Urinary bladder (tissue), 4 donors: Measurements from ENCODE around the gene KRT39. TPM values are rescaled to one million over a fixed set of nuclear protein-coding genes. Genes with fewer than 3 reads are reported as not detected.

Experiments
- DNase-seq: peaks from one replicate; pipeline ENCODE4 v3.0.0-alpha.2; 2015; ENCODE audit errors: extremely low spot score
- H3K27ac ChIP-seq: one replicate; pipeline ENCODE4 v1.5.1; 2013; ENCODE audit warnings: low read depth, mild to moderate bottlenecking, moderate library complexity
- H3K36me3 ChIP-seq: one replicate; pipeline ENCODE4 v1.6.1; 2013; ENCODE audit warnings: mild to moderate bottlenecking, moderate library complexity; ENCODE audit not compliant: insufficient read depth
- H3K4me1 ChIP-seq: one replicate; pipeline ENCODE4 v1.6.1; 2013; ENCODE audit warnings: mild to moderate bottlenecking, moderate library complexity; ENCODE audit not compliant: insufficient read depth
- H3K4me3 ChIP-seq: one replicate; pipeline ENCODE4 v1.5.1; 2013; ENCODE audit warnings: low read depth, low read length
- WGBS: extraction: QIAGEN DNeasy Blood & Tissue Kit; methylation state at CpG from one replicate; pipeline ENCODE4 v1.1.7; 2013; 5-methylcytosine and 5-hydroxymethylcytosine counted together
- polyA plus RNA-seq: library from polyadenylated mRNA; stranded (reverse); fragments of 200-250 nt; gene quantifications from one replicate; pipeline ENCODE4 v1.2.3, GENCODE V29; 2013
- total RNA-seq: library from RNA; depleted of rRNA; stranded (reverse); fragments of >200 nt; gene quantifications from one replicate; pipeline ENCODE4 v1.2.3, GENCODE V29; 2014
- donor health status: healthy with polysubstance abuse.
- donor health status: healthy.

KRT39 gene
- total and polyA plus RNA-seq, 2 donors, result not detected

DNA sequence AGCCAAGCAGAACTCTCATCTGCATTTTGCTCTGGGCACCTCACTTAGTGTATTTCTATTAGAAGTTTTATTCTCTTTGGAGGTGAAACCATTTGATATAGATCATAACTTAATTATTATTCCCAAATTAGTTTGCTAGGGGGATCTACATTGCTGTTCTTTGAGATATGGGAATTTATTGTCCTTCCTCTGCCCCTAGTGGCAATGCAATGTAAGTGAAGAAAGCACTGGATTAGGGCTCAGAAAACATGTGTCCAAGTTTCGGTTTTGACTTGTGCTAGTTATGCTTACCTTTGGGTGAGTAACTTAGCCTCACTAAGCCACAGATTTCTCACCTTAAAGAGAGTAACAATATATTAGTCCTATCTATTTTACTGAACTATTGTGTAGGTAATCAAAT is 2.9 kb downstream of the KRT39 start:
- Histone ChIP-seq H3K4me1 (no peaks in the 10 kb centered on the region), H3K27ac (no peak overlapping the region), H3K36me3 (no peaks in the 10 kb centered on the region), H3K4me3 (no peak overlapping the region)
- DNase-seq, result no peak
- WGBS, result 60% methylated on average over 1 of the region's 1 CpG

- H3K36me3 ChIP-seq, result no peaks in the 10 kb centered on the region
- no peak overlapping the region for H3K4me3 ChIP-seq
- 86% methylated on average over 4 of the region's 4 CpGs for WGBS
- H3K27ac ChIP-seq, result no peak overlapping the region
- no peak for DNase-seq
- no peaks in the 10 kb centered on the region for H3K4me1 ChIP-seq
Measured at GRCh38 chr17:40962059-40962561, 4.6 kb downstream of the KRT39 start.

GRCh38 chr17:40961591-40961990 is 5.2 kb downstream of the KRT39 start:
- H3K27ac ChIP-seq, result no peak overlapping the region
- no peak overlapping the region for H3K4me3 ChIP-seq
- DNase-seq, result no peak
- H3K36me3 ChIP-seq, result no peaks in the 10 kb centered on the region
- 83% methylated on average over 1 of the region's 1 CpG for whole genome bisulfite sequencing
- no peaks in the 10 kb centered on the region for H3K4me1 ChIP-seq

DNA sequence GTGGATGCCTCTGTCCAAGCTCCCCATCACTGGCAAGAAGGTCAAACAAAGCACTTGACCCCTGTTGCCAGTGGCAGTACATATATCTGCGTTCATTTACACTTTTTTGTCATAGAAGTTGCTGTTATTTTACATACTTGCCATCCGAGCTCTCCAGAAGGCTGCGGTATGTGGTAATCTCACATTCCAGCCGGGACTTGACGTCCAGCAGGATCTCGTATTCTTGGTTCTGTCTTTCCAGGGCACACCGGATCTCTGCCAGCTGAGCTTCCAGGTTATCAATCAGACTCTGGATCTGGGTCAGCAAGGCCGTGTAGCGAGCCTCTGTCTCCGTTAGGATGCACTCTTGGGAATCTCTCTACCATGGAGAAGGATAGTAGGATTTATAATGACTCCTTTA is 6.6 kb downstream of the KRT39 start:
- WGBS, result 63% methylated on average over 10 of the region's 10 CpGs
- DNase-seq, result no peak
- no peak overlapping the region for H3K27ac ChIP-seq
- H3K4me3 ChIP-seq, result no peak overlapping the region
- no peaks in the 10 kb centered on the region for H3K4me1 ChIP-seq
- H3K36me3 ChIP-seq, result no peaks in the 10 kb centered on the region

DNA sequence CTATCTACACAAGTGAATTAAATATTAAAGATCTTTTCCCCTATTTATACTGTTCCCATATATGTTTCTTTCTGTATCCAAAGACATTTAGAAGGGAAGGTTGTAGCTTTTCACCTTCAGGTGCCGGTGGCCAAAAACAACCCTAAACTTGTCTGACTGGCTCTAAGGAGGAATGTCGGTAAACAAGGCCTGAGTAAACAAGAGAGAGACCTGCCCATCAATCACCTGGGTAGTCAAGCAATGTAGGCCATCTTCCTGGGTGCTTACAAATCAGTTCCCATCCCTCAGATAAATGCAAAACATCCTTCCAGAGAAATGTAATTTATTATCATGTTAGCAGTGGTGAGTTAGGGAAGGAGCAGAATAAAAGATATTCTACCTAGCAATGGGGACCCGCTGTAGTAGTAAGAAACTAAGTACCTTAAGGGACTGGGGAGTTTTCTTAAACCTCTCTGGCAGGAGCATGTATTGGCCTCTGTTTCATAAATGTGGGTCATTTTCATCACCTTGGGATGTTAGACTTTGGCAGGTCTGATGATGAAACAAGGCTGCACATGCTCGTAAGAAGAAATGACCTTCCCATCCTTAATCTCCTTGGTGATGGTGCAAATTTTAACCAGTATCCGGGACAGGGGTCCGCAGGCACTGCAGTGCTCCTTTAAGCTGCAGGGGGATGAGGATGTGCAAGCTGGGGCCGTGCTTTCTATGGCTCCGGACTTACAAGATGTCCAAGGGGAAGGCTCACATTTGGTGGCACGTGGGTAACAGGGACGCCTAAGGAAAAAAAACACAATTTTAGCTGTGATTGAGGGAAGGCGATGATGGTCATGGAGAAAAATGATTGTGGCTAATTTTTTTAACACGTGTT is 8.4 kb downstream of the KRT39 start:
- Histone ChIP-seq H3K4me1 (no peaks in the 10 kb centered on the region), H3K36me3 (no peaks in the 10 kb centered on the region), H3K4me3 (no peak overlapping the region), H3K27ac (no peak overlapping the region)
- WGBS, result 74% methylated on average over 12 of the region's 12 CpGs
- DNase-seq, result no peak

- no peak overlapping the region for H3K27ac ChIP-seq
- H3K36me3 ChIP-seq, result no peaks in the 10 kb centered on the region
- peak; percentile 74 for DNase-seq
- H3K4me3 ChIP-seq, result no peak overlapping the region
- 66% methylated on average over 8 of the region's 8 CpGs for WGBS
- no peaks in the 10 kb centered on the region for H3K4me1 ChIP-seq
Measured at GRCh38 chr17:40956401-40957254, 10.1 kb downstream of the KRT39 start.

DNA sequence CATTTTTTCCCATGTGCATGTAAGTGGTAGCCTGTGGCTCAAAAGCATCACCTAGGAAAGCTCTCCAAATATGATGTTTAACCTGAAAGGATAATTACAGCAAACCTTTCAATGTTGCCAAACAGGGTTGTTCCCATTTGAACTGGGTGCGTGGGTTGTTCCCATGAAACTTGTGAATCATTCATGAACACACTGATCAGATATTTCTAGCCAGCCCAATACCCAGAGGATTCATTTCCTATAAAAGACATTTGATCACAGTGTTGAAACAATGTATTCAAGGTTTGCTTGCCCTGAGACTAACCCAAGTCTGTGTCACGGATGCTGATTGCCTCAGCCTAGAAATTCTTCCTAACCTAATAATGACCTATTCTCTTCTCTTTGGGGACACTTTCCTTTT is 12.9 kb downstream of the KRT39 start:
- no peaks in the 10 kb centered on the region for H3K36me3 ChIP-seq
- no peak for DNase-seq
- 78% methylated on average over 2 of the region's 2 CpGs for WGBS
- H3K27ac ChIP-seq, result no peak overlapping the region
- no peaks in the 10 kb centered on the region for H3K4me1 ChIP-seq
- no peak overlapping the region for H3K4me3 ChIP-seq

DNA sequence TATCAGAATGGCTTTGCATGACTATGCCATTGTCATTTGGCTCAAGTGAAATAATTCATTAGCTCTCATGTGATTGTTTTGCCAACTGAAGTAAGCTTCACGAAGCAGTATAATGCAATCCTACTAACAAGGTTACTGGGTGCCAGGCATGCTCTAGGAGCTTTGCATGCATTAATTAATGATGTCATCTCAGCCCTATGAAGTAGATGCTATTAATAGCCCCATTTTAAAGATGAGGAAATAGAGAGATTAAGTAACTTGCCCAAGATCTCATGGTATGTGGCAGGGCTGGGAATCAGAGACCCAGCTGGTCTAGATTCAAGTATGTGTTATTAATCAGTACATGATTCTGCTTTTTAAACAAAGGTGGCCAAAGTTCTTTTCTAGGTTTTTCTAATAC is 14.1 kb downstream of the KRT39 start:
- H3K4me1 ChIP-seq, result no peaks in the 10 kb centered on the region
- DNase-seq, result no peak
- H3K36me3 ChIP-seq, result no peaks in the 10 kb centered on the region
- H3K4me3 ChIP-seq, result no peak overlapping the region
- 59% methylated on average over 1 of the region's 1 CpG for WGBS
- no peak overlapping the region for H3K27ac ChIP-seq

- no peak for DNase-seq
- Histone ChIP-seq H3K27ac (no peak overlapping the region), H3K4me1 (no peaks in the 10 kb centered on the region), H3K4me3 (no peak overlapping the region), H3K36me3 (no peaks in the 10 kb centered on the region)
- WGBS, result 78% methylated on average over 2 of the region's 2 CpGs
Measured at GRCh38 chr17:40952154-40952553, 14.6 kb downstream of the KRT39 start.

DNA sequence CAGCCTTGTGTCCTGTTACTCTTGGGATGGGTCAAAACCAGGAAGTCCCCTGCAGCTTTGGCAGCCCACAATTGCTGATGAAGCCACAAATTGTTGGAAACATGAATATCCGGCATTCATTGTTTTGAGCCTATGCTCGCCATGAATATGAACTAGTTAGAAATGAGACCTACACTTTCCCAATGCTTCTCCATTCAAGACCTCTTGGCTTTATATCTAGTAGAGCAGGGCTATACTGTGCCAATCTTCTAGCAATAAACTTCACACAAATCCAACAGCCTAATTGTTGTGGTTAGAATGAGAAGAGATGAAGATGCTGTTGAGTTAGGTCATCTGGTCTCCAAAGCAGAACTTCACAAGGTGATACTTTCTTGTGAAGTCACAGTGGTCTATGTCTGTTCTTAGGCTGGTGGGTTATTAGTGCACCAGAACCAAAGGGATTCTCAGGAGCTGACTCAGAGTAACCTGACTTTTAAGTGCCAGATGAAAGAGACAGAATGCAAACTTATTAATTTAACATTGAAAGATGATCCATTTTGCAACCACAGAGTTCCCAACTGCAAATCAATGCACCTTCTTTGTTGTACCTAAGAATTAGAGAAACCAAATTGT is 15.6 kb downstream of the KRT39 start:
- Histone ChIP-seq H3K4me1 (no peaks in the 10 kb centered on the region), H3K4me3 (no peak overlapping the region), H3K36me3 (no peaks in the 10 kb centered on the region), H3K27ac (no peak overlapping the region)
- no peak for DNase-seq
- WGBS, result 96% methylated on average over 2 of the region's 2 CpGs

DNA sequence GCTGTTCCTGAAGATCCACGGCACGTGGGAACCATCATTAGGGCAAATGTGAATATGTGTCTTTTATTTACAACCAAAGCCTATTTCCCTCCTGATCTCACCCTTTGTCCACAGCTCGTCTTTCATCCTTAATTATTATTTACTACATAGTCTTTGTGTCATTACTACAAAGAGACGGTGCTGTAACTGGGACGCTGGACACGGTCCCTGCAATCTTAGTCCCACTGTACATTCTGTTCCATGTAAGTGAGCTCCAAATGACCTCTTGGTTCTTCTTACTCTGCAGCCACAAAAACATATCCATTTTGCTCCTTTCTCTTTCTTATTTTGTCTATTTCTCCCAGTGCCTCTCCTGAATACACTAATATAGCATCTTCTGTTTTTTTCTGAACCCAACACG is 16.6 kb downstream of the KRT39 start:
- 79% methylated on average over 7 of the region's 7 CpGs for WGBS
- no peak for DNase-seq
- H3K4me3 ChIP-seq, result no peak overlapping the region
- no peaks in the 10 kb centered on the region for H3K36me3 ChIP-seq
- H3K27ac ChIP-seq, result no peak overlapping the region
- no peaks in the 10 kb centered on the region for H3K4me1 ChIP-seq

GRCh38 chr17:40949418-40949817 is 17.3 kb downstream of the KRT39 start:
- Histone ChIP-seq H3K4me3 (no peak overlapping the region), H3K27ac (no peak overlapping the region), H3K4me1 (no peaks in the 10 kb centered on the region), H3K36me3 (no peaks in the 10 kb centered on the region)
- WGBS, result 20% methylated on average over 10 of the region's 10 CpGs
- DNase-seq, result no peak

GRCh38 chr17:40947929-40948328 is 18.8 kb downstream of the KRT39 start:
- no peak for DNase-seq
- Histone ChIP-seq H3K4me3 (no peak overlapping the region), H3K27ac (no peak overlapping the region), H3K36me3 (no peaks in the 10 kb centered on the region), H3K4me1 (no peaks in the 10 kb centered on the region)
- WGBS, result 81% methylated on average over 2 of the region's 2 CpGs
